Measurements from ENCODE around the gene CROCC2. TPM values are rescaled to one million over a fixed set of nuclear protein-coding genes. Genes with fewer than 3 reads are reported as not detected.

CROCC2 gene
- total RNA-seq: not detected

GRCh38 chr2:240906141-240906910 is at the start of gene CROCC2:
Gene CROCC2 (plus strand): TSS chr2:240906336. CDS start chr2:240906514, 178 bp downstream.
- Mint-ChIP-seq H3K36me3 (ENCODE audit: low read depth) (no peaks in the 10 kb centered on the region), H3K9me3 (ENCODE audit: low read depth) (no peaks in the 10 kb centered on the region), H3K27me3 (no peaks in the 10 kb centered on the region)

GRCh38 chr2:240857039-240858008 is 48.8 kb upstream of the CROCC2 start:
- H3K4me3 Mint-ChIP-seq: no peak overlapping the region
- peaks cover 11% of the 10 kb centered on the region for H3K9me3 Mint-ChIP-seq (ENCODE audit: low read depth)
- no peak overlapping the region for H3K27ac Mint-ChIP-seq
- ChIA-PET CTCF (no interaction called here), POLR2A (no interaction called here)
- ATAC-seq: no peak
- DNase-seq: no peak
- no peaks in the 10 kb centered on the region for H3K36me3 Mint-ChIP-seq (ENCODE audit: low read depth)
- intact Hi-C loops (cut with DNase I, micrococcal nuclease): no loop called here
- H3K27me3 Mint-ChIP-seq: peaks cover 3% of the 10 kb centered on the region
- no peaks in the 10 kb centered on the region for H3K4me1 Mint-ChIP-seq

More at GRCh38 chr2:240906141-240906910, at the start of gene CROCC2:
- POLR2A ChIA-PET: no interaction called here
- Mint-ChIP-seq H3K4me3 (no peak within 1 kb of the TSS), H3K27ac (no peak within 1 kb of the TSS), H3K4me1 (no peaks in the 10 kb centered on the region)
- ATAC-seq (no peak), DNase-seq (no peak)
- intact Hi-C loops (cut with DNase I, micrococcal nuclease): no loop called here
- CTCF ChIA-PET: interaction anchor here (0.6 kb wide), 1 partner anchor 74 kb away, joined by 3 read pairs; no protein-coding TSS in a partner anchor

DNA sequence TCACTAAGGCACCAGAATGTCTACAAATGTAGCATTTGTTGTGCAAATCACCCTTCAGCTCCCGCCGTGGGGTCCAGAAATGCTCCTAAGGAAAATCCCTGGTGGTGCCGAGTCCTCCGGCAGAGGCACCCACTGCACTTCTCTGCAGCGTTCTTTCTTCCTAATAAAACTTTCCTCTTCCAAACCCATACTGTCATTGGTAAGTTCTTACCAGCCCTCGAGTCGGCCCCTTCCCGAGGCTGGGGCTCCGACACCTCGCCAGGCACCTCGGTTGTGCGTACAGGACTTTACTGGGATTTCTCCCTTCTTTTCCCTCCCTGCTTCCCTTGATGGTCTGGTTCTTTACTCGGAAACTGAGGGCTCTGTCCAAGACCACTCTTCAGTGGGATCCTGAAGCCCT is 47.8 kb upstream of the CROCC2 start:
- Mint-ChIP-seq H3K27me3 (peaks cover 3% of the 10 kb centered on the region), H3K4me1 (no peaks in the 10 kb centered on the region), H3K4me3 (no peak overlapping the region), H3K36me3 (ENCODE audit: low read depth) (no peaks in the 10 kb centered on the region), H3K9me3 (ENCODE audit: low read depth) (peaks cover 11% of the 10 kb centered on the region), H3K27ac (no peak overlapping the region)
- intact Hi-C loops (cut with DNase I, micrococcal nuclease): no loop called here
- ChIA-PET CTCF (no interaction called here), POLR2A (no interaction called here)
- DNase-seq (no peak), ATAC-seq (no peak)

DNA sequence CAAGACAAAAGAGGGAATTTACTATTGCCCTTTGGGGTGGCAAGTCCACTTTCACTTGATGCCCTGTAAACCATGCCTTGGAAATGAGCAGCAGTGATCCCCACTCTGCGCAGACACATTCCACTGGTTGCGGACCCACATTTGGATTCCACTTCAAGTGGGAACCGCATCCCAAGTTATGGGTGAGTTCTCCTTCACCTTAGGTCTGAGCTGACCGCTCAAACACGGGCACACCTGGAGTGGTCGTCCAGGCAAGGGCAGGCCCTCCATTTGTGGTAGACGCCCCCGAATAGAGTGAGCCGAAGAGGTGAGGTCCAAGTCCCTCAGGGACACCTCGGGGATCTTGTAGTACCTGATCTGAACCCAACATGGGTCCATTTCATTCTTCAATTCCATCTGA is 47.3 kb upstream of the CROCC2 start:
- H3K36me3 Mint-ChIP-seq (ENCODE audit: low read depth): no peaks in the 10 kb centered on the region
- POLR2A ChIA-PET: no interaction called here
- H3K27me3 Mint-ChIP-seq: peaks cover 3% of the 10 kb centered on the region
- H3K9me3 Mint-ChIP-seq (ENCODE audit: low read depth): peaks cover 11% of the 10 kb centered on the region
- H3K4me1 Mint-ChIP-seq: no peaks in the 10 kb centered on the region
- CTCF ChIA-PET: no interaction called here
- ATAC-seq (no peak), DNase-seq (no peak)
- no peak overlapping the region for H3K4me3 Mint-ChIP-seq
- no peak overlapping the region for H3K27ac Mint-ChIP-seq
- intact Hi-C loops (cut with DNase I, micrococcal nuclease): no loop called here

GRCh38 chr2:240861547-240861946 is 44.6 kb upstream of the CROCC2 start:
- POLR2A ChIA-PET: interaction anchor here (0.6 kb wide), 1 partner anchor 138 kb away, joined by 3 read pairs; no protein-coding TSS in a partner anchor
- intact Hi-C loops (cut with DNase I, micrococcal nuclease): no loop called here
- H3K27me3 Mint-ChIP-seq: peaks cover 3% of the 10 kb centered on the region

GRCh38 chr2:240864475-240864874 is 41.7 kb upstream of the CROCC2 start:
- ChIA-PET CTCF (no interaction called here), POLR2A (no interaction called here)
- H3K27me3 Mint-ChIP-seq: peaks cover 2% of the 10 kb centered on the region
- H3K36me3 Mint-ChIP-seq (ENCODE audit: low read depth): no peaks in the 10 kb centered on the region
- H3K4me3 Mint-ChIP-seq: no peak overlapping the region
- H3K9me3 Mint-ChIP-seq (ENCODE audit: low read depth): no peaks in the 10 kb centered on the region
- intact Hi-C loops (cut with DNase I, micrococcal nuclease): no loop called here
- no peak for DNase-seq
- no peak overlapping the region for H3K27ac Mint-ChIP-seq
- no peak for ATAC-seq
- no peaks in the 10 kb centered on the region for H3K4me1 Mint-ChIP-seq

More at GRCh38 chr2:240861547-240861946, 44.6 kb upstream of the CROCC2 start:
- H3K36me3 Mint-ChIP-seq (ENCODE audit: low read depth): no peaks in the 10 kb centered on the region
- CTCF ChIA-PET: interaction anchor here (0.7 to 1.4 kb wide), 4 partner anchors 8 to 31 kb away, joined by 3 to 9 read pairs (median 4); no protein-coding TSS in a partner anchor
- DNase-seq (no peak), ATAC-seq (no peak)
- no peaks in the 10 kb centered on the region for H3K4me1 Mint-ChIP-seq
- no peak overlapping the region for H3K27ac Mint-ChIP-seq
- H3K9me3 Mint-ChIP-seq (ENCODE audit: low read depth): no peaks in the 10 kb centered on the region
- no peak overlapping the region for H3K4me3 Mint-ChIP-seq

DNA sequence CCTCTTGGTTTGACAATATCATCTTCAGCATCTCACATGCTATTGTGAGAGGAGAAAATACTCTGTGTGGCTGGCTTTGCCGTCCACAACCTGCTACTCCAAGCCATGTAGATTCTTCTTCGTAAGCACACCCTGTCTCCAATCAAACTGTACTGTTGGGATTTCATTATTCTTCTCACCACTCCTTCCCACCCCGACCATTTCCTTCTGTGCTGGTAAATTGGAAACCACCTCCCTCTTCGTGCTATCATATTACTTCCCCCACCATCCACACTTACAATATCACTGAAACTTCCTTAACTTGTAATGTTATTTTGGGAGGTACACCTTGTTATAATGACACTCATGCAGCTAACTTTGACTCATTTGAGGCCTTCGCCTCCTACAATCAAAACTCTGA is 40.7 kb upstream of the CROCC2 start:
- DNase-seq (no peak), ATAC-seq (no peak)
- H3K4me3 Mint-ChIP-seq: no peak overlapping the region
- intact Hi-C loops (cut with DNase I, micrococcal nuclease): no loop called here
- no peak overlapping the region for H3K27ac Mint-ChIP-seq
- ChIA-PET CTCF (no interaction called here), POLR2A (no interaction called here)
- no peaks in the 10 kb centered on the region for H3K27me3 Mint-ChIP-seq
- no peaks in the 10 kb centered on the region for H3K36me3 Mint-ChIP-seq (ENCODE audit: low read depth)
- no peaks in the 10 kb centered on the region for H3K9me3 Mint-ChIP-seq (ENCODE audit: low read depth)
- H3K4me1 Mint-ChIP-seq: no peaks in the 10 kb centered on the region

DNA sequence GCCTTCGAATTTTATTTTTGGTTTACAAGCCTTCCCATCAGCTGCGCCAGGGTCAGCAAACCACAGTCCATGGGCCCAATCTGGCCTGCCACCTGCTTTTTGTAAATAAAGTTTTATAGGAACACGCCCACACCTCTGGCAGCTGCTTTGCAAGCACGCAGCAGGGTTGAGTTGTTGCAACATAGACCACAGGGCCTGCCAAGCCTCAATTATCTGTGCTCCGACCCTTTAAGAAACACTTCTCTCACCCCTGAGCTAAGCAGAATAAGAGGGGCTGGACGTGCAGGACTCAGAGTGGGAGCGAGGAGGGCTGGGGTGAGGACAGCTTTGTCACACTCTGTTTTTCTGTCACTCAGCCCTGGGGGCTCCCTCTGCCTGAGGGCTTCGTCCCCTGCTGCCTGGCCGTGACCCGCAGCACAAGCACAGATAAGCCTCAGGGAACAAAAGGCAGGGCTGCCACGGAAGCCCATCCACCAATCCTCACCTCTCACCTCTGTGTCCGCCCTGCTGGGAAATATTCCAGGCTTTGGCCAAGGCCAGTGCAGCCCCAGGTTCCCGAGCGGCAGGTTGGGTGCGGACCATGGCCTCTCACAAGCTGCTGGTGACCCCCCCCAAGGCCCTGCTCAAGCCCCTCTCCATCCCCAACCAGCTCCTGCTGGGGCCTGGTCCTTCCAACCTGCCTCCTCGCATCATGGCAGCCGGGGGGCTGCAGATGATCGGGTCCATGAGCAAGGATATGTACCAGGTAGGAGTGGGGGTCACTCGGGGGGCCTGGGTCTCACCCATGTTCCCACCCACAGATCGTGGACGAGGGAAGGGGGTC is 37.6 kb upstream of the CROCC2 start, which contains the start of gene AGXT:
Gene AGXT (plus strand): TSS at position 539 of the 823 bp plus-strand sequence. CDS start 42 bp downstream, at position 581.
- ChIA-PET POLR2A (no interaction called here), CTCF (no interaction called here)
- Mint-ChIP-seq H3K4me1 (no peaks in the 10 kb centered on the region), H3K27me3 (no peaks in the 10 kb centered on the region), H3K27ac (no peak within 1 kb of the TSS), H3K9me3 (ENCODE audit: low read depth) (no peaks in the 10 kb centered on the region), H3K36me3 (ENCODE audit: low read depth) (no peaks in the 10 kb centered on the region), H3K4me3 (no peak within 1 kb of the TSS)
- intact Hi-C loops (cut with DNase I, micrococcal nuclease): no loop called here
- DNase-seq (no peak), ATAC-seq (no peak)

DNA sequence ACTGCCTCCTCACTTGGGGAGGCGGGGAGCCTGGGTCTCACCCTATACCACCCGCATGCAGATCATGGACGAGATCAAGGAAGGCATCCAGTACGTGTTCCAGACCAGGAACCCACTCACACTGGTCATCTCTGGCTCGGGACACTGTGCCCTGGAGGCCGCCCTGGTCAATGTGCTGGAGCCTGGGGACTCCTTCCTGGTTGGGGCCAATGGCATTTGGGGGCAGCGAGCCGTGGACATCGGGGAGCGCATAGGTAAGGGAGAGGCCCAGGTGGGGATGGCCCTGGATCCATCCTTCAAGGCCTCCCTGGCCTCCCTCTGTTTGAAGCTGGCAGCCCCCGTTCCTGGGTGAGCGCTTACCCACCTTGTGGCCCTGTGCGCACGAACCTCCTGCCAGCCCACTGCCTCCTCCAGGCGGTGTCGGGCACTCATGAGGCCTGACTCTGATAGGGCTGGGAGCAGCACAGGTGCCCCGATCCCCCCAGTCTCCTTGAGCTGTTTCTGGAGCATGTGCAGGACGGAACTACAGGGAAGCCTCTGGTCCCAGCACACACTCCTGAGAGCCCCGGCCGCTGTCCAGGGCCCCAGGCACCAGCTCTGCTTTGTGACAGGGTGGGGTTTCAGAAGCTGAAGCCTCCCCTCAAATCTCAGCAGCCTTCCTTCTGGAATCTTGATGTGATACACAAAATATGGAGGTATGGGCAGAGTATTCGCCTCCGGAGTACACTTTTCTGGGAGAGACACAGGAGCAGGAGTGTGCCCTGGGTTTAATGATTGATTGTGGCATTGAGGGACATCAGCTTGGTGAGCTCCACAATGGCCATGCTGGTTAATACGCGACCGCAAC is 36.8 kb upstream of the CROCC2 start:
- no peaks in the 10 kb centered on the region for H3K27me3 Mint-ChIP-seq
- H3K4me3 Mint-ChIP-seq: no peak overlapping the region
- ChIA-PET POLR2A (no interaction called here), CTCF (interaction anchor here (0.6 kb wide), 1 partner anchor 8 kb away, joined by 3 read pairs; no protein-coding TSS in a partner anchor)
- ATAC-seq (no peak), DNase-seq (no peak)
- no peaks in the 10 kb centered on the region for H3K36me3 Mint-ChIP-seq (ENCODE audit: low read depth)
- no peaks in the 10 kb centered on the region for H3K4me1 Mint-ChIP-seq
- intact Hi-C loops (cut with DNase I, micrococcal nuclease): no loop called here
- no peak overlapping the region for H3K27ac Mint-ChIP-seq
- no peaks in the 10 kb centered on the region for H3K9me3 Mint-ChIP-seq (ENCODE audit: low read depth)

- H3K27me3 Mint-ChIP-seq: no peaks in the 10 kb centered on the region
- intact Hi-C loops (cut with DNase I, micrococcal nuclease): no loop called here
Observed at GRCh38 chr2:240869956-240870875, 35.9 kb upstream of the CROCC2 start.

More at GRCh38 chr2:240869956-240870875, 35.9 kb upstream of the CROCC2 start:
- POLR2A ChIA-PET: no interaction called here
- CTCF ChIA-PET: no interaction called here
- Mint-ChIP-seq H3K9me3 (ENCODE audit: low read depth) (no peaks in the 10 kb centered on the region), H3K36me3 (ENCODE audit: low read depth) (no peaks in the 10 kb centered on the region), H3K4me3 (no peak overlapping the region), H3K4me1 (no peaks in the 10 kb centered on the region), H3K27ac (no peak overlapping the region)
- ATAC-seq (no peak), DNase-seq (no peak)
